ENCODE results near the gene TCEAL1.
"Not testable (repeated sequence)": the region's sequence is repeated elsewhere in the genome, so short reads cannot be mapped to it uniquely, and the experiment has no call there.

DNA sequence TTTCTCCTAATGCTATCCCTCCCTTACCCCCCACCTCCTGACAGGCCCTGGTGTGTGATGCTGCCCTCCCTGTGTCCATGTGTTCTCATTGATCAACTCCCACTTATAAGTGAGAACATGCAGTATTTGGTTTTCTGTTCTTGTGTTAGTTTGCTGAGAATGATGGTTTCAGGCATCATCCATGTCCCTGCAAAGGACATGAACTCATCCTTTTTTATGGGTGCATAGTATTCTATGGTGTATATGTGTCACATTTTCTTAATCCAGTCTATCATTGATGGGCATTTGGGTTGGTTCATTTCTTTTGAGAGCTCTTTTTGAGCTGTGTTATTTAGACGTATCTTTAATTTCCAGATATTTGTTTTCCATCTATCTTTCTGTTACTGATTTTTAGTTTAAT lies 36.5 kb upstream of the TCEAL1 start:
- TF ChIP-seq CTCF, POLR2A (IDR thresholded peaks at IDR 0.05): not testable (repeated sequence)
